ENCODE data around the gene CCDC178.

The CCDC178 gene

DNA sequence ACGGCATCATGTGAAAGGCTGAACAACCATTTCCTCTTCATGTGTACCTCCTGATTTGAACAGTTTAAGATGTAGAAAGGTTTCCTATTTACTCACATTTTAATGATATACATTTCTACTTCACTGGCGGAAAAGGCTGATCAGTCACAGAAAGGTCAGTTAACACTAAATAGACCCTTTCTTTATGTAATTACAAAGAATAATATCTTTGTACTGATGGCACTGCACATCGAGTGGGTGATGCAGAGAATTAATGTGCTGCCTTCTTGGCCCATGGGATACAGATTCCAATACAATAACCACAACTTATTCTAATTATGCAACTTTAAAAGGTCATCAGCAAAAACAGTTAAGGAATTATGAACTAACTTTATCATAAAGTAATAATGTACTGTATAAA lies 339.2 kb downstream of the CCDC178 start:
- no peak for DNase-seq (ENCODE audit: low read depth in 1 of 2, low spot score in 1 of 2)
- no peak overlapping the region for H3K4me3 ChIP-seq (replicated peaks; ENCODE audit: insufficient read depth, low read length)
- no peak overlapping the region for H3K27ac ChIP-seq (replicated peaks)
- H3K27me3 ChIP-seq (ENCODE audit: insufficient read depth, poor library complexity, severe bottlenecking): no peaks in the 10 kb centered on the region
- TF ChIP-seq POLR2AphosphoS5 (IDR thresholded peaks at IDR 0.05; ENCODE audit: low read depth): no peak
- TF ChIP-seq, protein P1, sequence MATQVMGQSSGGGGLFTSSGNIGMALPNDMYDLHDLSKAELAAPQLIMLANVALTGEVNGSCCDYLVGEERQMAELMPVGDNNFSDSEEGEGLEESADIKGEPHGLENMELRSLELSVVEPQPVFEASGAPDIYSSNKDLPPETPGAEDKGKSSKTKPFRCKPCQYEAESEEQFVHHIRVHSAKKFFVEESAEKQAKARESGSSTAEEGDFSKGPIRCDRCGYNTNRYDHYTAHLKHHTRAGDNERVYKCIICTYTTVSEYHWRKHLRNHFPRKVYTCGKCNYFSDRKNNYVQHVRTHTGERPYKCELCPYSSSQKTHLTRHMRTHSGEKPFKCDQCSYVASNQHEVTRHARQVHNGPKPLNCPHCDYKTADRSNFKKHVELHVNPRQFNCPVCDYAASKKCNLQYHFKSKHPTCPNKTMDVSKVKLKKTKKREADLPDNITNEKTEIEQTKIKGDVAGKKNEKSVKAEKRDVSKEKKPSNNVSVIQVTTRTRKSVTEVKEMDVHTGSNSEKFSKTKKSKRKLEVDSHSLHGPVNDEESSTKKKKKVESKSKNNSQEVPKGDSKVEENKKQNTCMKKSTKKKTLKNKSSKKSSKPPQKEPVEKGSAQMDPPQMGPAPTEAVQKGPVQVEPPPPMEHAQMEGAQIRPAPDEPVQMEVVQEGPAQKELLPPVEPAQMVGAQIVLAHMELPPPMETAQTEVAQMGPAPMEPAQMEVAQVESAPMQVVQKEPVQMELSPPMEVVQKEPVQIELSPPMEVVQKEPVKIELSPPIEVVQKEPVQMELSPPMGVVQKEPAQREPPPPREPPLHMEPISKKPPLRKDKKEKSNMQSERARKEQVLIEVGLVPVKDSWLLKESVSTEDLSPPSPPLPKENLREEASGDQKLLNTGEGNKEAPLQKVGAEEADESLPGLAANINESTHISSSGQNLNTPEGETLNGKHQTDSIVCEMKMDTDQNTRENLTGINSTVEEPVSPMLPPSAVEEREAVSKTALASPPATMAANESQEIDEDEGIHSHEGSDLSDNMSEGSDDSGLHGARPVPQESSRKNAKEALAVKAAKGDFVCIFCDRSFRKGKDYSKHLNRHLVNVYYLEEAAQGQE (IDR thresholded peaks at IDR 0.05; ENCODE audit: insufficient replicate concordance, low read depth): no peak

DNA sequence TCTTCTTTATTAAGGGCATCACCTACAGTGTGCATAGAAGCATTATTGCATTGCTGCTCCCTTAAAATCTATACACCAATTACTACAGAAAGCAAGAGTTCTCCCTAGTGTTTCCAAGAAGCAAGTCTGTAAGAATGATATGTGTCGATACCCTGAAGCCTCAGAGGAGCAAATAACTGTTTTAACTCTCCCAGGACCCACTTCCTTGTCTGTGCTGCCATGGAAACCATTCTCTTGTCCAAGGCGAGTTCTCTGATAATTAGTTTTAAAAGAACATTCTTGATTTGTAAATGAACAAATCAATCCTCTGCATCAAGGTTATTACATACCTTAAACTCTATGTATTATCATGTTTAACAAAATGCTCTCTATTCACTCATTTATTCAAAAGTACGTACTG lies 340.9 kb downstream of the CCDC178 start:
- H3K27me3 ChIP-seq (ENCODE audit: insufficient read depth, poor library complexity, severe bottlenecking): no peaks in the 10 kb centered on the region
- H3K4me3 ChIP-seq (replicated peaks; ENCODE audit: insufficient read depth, low read length): no peak overlapping the region
- DNase-seq (ENCODE audit: low read depth in 1 of 2, low spot score in 1 of 2): no peak
- no peak for TF ChIP-seq POLR2AphosphoS5 (IDR thresholded peaks at IDR 0.05; ENCODE audit: low read depth)
- TF ChIP-seq, protein P2, sequence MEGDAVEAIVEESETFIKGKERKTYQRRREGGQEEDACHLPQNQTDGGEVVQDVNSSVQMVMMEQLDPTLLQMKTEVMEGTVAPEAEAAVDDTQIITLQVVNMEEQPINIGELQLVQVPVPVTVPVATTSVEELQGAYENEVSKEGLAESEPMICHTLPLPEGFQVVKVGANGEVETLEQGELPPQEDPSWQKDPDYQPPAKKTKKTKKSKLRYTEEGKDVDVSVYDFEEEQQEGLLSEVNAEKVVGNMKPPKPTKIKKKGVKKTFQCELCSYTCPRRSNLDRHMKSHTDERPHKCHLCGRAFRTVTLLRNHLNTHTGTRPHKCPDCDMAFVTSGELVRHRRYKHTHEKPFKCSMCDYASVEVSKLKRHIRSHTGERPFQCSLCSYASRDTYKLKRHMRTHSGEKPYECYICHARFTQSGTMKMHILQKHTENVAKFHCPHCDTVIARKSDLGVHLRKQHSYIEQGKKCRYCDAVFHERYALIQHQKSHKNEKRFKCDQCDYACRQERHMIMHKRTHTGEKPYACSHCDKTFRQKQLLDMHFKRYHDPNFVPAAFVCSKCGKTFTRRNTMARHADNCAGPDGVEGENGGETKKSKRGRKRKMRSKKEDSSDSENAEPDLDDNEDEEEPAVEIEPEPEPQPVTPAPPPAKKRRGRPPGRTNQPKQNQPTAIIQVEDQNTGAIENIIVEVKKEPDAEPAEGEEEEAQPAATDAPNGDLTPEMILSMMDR (IDR thresholded peaks at IDR 0.05; ENCODE audit: insufficient read depth, low read length): no peak
- no peak for TF ChIP-seq GABPA (IDR thresholded peaks at IDR 0.05; ENCODE audit: low read depth)
- no peak for TF ChIP-seq SPI1 (IDR thresholded peaks at IDR 0.05; ENCODE audit: borderline replicate concordance, low read depth)
- TF ChIP-seq, protein P1 (IDR thresholded peaks at IDR 0.05; ENCODE audit: insufficient replicate concordance, low read depth): no peak
- H3K27ac ChIP-seq (replicated peaks): no peak overlapping the region

DNA sequence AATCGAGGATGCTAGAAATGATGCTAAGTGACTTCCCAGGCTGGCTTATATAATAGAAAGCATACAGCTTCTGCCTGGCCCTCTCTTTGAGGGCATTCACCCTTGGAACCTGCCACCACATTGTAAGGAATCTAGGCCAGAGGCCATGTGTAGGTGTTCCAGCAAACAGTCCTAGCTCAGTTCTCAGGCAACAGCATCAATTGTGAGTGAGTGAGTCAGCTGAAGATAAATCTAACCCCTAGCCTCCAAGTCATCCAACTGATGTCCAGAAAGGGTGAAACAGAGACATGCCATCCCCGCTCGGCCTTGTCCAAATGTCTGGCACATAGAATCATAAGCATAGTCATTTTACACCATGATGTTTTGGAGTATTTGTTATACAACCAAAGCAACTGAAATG lies 343.4 kb downstream of the CCDC178 start:
- TF ChIP-seq GABPA (IDR thresholded peaks at IDR 0.05; ENCODE audit: low read depth): no peak
- TF ChIP-seq SPI1 (IDR thresholded peaks at IDR 0.05; ENCODE audit: borderline replicate concordance, low read depth): no peak
- no peak for TF ChIP-seq POLR2AphosphoS5 (IDR thresholded peaks at IDR 0.05; ENCODE audit: low read depth)
- TF ChIP-seq, protein P1 (IDR thresholded peaks at IDR 0.05; ENCODE audit: insufficient replicate concordance, low read depth): no peak
- TF ChIP-seq, protein P2 (IDR thresholded peaks at IDR 0.05; ENCODE audit: insufficient read depth, low read length): no peak
- no peaks in the 10 kb centered on the region for H3K27me3 ChIP-seq (ENCODE audit: insufficient read depth, poor library complexity, severe bottlenecking)
- DNase-seq (ENCODE audit: low read depth in 1 of 2, low spot score in 1 of 2): no peak
- H3K27ac ChIP-seq (replicated peaks): no peak overlapping the region
- no peak overlapping the region for H3K4me3 ChIP-seq (replicated peaks; ENCODE audit: insufficient read depth, low read length)

DNA sequence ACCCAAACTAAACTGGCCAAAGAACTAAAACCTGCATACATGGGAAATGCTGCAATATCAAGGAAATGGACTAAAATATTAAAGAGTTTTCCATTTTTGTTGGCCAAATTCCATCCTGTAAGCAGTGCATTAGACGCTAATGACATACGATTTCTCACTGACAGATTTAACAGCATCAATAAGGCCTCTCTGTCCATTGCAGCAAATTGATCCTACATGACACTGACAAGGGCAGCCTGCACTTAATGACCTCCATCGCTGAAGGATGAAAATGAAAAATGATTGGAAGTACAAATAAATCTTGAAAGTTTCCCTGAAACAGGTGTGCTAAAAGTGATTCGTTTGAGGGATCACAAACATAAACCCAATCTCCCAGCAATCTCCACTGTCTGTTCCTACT lies 350.1 kb downstream of the CCDC178 start:
- TF ChIP-seq, protein P1 (IDR thresholded peaks at IDR 0.05; ENCODE audit: insufficient replicate concordance, low read depth): no peak
- TF ChIP-seq SPI1 (IDR thresholded peaks at IDR 0.05; ENCODE audit: borderline replicate concordance, low read depth): no peak
- TF ChIP-seq GABPA (IDR thresholded peaks at IDR 0.05; ENCODE audit: low read depth): no peak
- TF ChIP-seq POLR2AphosphoS5 (IDR thresholded peaks at IDR 0.05; ENCODE audit: low read depth): no peak
- TF ChIP-seq, protein P2 (IDR thresholded peaks at IDR 0.05; ENCODE audit: insufficient read depth, low read length): no peak
- Histone ChIP-seq H3K4me3 (replicated peaks; ENCODE audit: insufficient read depth, low read length) (no peak overlapping the region), H3K27me3 (ENCODE audit: insufficient read depth, poor library complexity, severe bottlenecking) (no peaks in the 10 kb centered on the region), H3K27ac (replicated peaks) (no peak overlapping the region)
- no peak for DNase-seq (ENCODE audit: low read depth in 1 of 2, low spot score in 1 of 2)

Data from HL-60 (cell line).